ES-I3 (cell line): ENCODE results near the gene LCE2C.
"Not testable (repeated sequence)": the region's sequence is repeated elsewhere in the genome, so short reads cannot be mapped to it uniquely, and the experiment has no call there.

Experiments
- H3K36me3 ChIP-seq: 2 replicates; pipeline ENCODE4 v1.6.1; 2013; ENCODE audit warnings: mild to moderate bottlenecking, low read length, control low read depth, moderate library complexity; ENCODE audit not compliant: insufficient read depth
- H3K4me1 ChIP-seq: 2 replicates; pipeline ENCODE4 v1.6.1; 2013; ENCODE audit warnings: mild to moderate bottlenecking, control low read depth, low read length; ENCODE audit not compliant: insufficient read depth
- H3K9ac ChIP-seq: 2 replicates; pipeline ENCODE4 v1.6.1; 2013; ENCODE audit warnings: low read depth, mild to moderate bottlenecking, low read length, moderate library complexity
- H3K9me3 ChIP-seq: 2 replicates; pipeline ENCODE4 v1.6.1; 2013; ENCODE audit warnings: mild to moderate bottlenecking, low read length, moderate library complexity; ENCODE audit not compliant: control insufficient read depth, insufficient read depth

The LCE2C gene

DNA sequence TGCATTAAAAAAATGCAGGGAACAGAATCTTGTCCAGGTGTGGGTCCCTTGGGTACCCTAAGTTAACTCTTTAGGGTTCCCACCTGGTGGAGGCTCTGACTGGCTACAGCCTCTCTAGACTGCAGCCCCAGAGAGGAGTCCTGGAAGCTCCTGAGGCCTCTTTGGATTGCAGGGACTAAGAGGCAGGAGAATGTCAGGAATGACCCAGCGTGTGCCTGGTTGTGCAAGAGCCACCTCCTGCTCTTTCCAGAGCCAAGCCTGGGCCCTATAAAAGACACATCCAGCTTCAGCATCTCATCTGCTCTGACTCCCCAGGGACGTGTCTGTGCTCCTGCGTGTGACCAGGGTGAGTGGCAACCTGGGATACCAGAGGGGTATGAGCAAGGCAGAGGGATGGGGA is at the start of gene LCE2C:
LCE2C (plus strand) TSS at position 297 of the 400 bp plus-strand sequence. CDS start 737 bp downstream, outside the sequence.
- not testable (repeated sequence) for H3K4me1 ChIP-seq, H3K9ac ChIP-seq, H3K9me3 ChIP-seq, H3K36me3 ChIP-seq

GRCh38 chr1:152626744-152627143 is 48.3 kb upstream of the LCE2C start:
- no peaks in the 10 kb centered on the region; the same call in 1 of the 2 replicates for H3K9me3 ChIP-seq
- peaks cover 5% of the 10 kb centered on the region; the same call in 1 of the 2 replicates for H3K4me1 ChIP-seq
- no peak overlapping the region for H3K9ac ChIP-seq
- H3K36me3 ChIP-seq: no peaks in the 10 kb centered on the region

DNA sequence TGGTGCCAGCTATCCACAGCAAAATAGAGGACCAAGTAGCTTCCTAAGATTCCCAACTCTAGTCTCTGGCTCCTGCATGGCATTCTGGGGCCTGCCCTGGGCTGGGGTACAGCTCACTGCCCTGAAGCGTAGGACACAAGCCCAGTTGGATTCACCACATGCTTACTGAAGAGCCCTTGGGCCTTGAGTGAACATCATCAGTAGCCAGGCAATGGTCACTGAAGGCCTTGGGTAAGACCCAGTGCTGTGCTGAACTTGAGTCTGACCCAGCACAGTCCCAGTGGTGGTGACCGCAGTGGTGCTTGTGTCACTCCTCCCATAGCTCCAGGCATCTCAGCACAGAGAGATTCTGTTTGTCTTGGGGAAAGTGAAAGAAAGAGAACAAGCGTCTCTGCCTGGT is 44.5 kb upstream of the LCE2C start:
- no peak overlapping the region for H3K9ac ChIP-seq
- no peaks in the 10 kb centered on the region for H3K36me3 ChIP-seq
- no peaks in the 10 kb centered on the region for H3K4me1 ChIP-seq
- H3K9me3 ChIP-seq: no peaks in the 10 kb centered on the region; the same call in 1 of the 2 replicates

DNA sequence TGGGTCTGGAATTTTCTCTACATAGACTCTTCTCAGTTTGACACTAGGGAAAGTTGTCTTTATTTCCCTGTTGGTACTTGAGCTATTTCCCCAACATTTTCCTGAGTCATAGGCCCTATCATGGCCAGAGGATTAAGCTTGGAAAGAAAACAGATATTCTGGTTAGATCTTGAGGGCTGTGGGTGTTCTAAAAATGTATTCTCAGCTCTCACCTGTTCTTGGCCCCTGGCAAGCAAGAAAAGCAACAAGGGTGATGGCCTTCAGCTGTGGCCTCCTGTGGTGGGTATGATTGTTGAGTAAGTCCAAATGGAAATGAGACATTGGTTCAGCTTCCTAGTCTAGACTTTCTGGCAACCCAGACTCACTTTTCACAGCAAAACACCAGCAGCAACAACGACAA is 34.7 kb upstream of the LCE2C start:
- no peaks in the 10 kb centered on the region for H3K9me3 ChIP-seq
- H3K4me1 ChIP-seq: no peaks in the 10 kb centered on the region
- no peaks in the 10 kb centered on the region for H3K36me3 ChIP-seq
- H3K9ac ChIP-seq: no peak overlapping the region; the same call in 1 of the 2 replicates

DNA sequence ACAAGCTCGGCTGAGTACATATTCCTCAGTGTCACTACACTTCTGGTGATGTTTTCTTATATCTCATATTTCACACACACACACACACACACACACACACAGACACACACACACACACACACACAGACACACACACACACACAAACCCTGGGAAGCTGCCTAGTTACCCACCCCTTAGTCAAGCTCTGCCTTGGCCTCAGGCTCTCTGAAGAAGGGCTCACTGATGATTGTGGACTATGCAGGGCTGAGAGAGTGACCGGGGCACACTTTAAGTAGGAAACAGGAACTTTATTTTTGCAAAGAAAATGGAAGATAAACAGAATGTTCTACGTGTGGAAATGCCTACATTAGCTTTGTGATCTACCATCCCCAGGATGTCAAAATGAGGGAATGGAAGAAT is 31.1 kb upstream of the LCE2C start:
- Histone ChIP-seq H3K9ac (no peak overlapping the region), H3K9me3 (no peaks in the 10 kb centered on the region), H3K36me3 (no peaks in the 10 kb centered on the region), H3K4me1 (no peaks in the 10 kb centered on the region)

DNA sequence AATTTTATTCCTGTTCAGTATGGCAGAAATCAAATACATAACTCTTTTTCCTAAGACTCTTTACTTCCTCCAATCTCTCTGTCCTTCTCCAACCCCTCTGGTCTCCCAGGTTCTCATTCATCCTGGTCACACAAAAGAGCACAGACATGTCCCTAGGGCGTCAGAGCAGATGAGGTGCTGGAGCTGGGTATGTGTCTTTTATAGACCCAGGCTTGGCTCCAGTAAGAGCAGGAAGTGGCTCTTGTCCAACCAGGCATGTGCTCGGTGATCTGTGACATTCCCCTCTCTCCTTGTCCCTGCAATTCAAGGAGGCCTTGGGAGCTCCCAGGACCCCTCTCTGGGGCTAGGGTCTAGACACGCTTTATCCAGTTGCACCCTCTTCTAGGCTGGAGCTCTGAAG is 29.9 kb upstream of the LCE2C start:
- Histone ChIP-seq H3K36me3 (no peaks in the 10 kb centered on the region), H3K9me3 (no peaks in the 10 kb centered on the region), H3K9ac (no peak overlapping the region), H3K4me1 (no peaks in the 10 kb centered on the region)

DNA sequence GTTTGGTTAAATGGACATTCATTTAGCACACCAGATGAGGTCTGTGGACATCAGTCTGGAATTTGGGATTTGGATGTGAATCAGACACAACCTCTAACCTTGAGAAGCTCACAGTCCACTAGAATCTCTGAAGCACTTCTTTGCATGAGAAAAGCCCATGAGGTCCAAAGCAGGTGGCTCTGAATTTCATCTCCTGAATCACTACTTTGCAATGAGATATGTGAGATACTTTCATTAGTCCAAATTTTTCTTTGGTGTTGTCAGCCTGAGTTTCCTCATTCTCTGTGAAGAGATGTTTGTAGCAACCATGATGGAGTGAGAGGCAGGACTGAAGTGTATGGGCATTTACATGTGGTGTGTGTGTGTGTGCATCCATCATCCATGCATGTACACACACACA is 28.4 kb upstream of the LCE2C start:
- H3K9ac ChIP-seq: no peak overlapping the region
- no peaks in the 10 kb centered on the region for H3K4me1 ChIP-seq
- no peaks in the 10 kb centered on the region for H3K36me3 ChIP-seq
- no peaks in the 10 kb centered on the region for H3K9me3 ChIP-seq

DNA sequence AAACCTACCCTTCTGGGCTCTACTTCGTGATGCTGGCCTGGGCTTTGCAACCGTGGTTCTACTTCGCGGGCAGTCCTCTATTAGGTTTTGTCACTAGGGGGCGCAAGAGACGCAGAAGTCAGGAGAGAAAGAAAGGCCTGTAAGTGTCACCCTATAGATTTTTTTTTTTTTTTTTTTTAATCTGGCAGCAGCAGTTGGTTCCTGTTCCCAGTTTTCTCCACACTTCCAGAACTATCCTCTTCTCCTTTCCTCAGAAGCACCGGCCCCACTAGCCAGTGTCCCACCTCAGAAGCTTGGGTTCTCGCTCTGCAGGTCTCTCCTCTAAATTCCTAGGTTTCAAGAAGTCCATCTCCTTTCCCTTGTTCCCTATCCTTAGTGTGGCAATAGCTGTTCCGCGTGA is 21.0 kb upstream of the LCE2C start:
- Histone ChIP-seq H3K36me3 (no peaks in the 10 kb centered on the region), H3K9ac (no peak overlapping the region), H3K9me3 (no peaks in the 10 kb centered on the region), H3K4me1 (no peaks in the 10 kb centered on the region)

DNA sequence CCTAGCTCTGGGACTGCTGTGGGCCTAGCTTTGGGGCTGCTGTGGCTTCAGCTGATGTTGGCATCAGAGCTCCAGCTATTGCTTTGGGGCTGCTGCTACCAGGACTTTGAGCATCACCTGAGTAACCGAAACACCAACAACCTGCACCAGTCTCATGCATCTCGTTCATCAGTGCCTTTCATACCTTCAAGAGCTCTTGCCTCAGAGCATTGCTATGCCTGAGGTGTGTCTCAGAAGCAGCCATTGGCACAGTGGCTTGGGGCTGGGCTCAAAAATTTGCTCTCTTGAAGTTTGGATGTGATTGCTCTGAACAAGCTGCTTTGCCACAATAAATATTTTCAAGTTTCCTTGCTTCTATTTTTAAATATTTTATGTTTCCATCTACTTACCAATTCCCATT is 18.6 kb upstream of the LCE2C start:
- H3K36me3 ChIP-seq: no peaks in the 10 kb centered on the region
- no peaks in the 10 kb centered on the region for H3K4me1 ChIP-seq
- no peak overlapping the region for H3K9ac ChIP-seq
- no peaks in the 10 kb centered on the region for H3K9me3 ChIP-seq

GRCh38 chr1:152657677-152658076 is 17.4 kb upstream of the LCE2C start:
- no peaks in the 10 kb centered on the region for H3K36me3 ChIP-seq
- H3K9me3 ChIP-seq: no peaks in the 10 kb centered on the region
- no peak overlapping the region for H3K9ac ChIP-seq
- H3K4me1 ChIP-seq: no peaks in the 10 kb centered on the region

GRCh38 chr1:152658649-152659048 is 16.4 kb upstream of the LCE2C start:
- no peaks in the 10 kb centered on the region for H3K4me1 ChIP-seq
- no peak overlapping the region for H3K9ac ChIP-seq
- H3K36me3 ChIP-seq: no peaks in the 10 kb centered on the region
- no peaks in the 10 kb centered on the region for H3K9me3 ChIP-seq

DNA sequence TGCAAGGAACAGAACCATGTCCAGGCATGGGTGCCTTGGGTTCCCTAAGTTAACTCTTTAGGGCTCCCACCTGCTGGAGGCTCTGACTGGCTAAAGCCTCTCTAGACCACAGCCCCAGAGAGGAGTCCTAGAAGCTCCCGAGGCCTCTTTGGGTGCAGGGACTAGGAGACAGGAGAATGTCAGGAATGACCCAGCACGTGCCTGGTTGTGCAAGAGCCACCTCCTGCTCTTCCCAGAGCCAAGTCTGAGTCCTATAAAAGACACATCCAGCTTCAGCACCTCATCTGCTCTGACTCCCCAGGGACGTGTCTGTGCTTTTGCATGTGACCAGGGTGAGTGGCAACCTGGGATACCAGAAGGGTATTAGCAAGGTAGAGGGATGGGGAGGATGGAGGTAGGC is 12.0 kb upstream of the LCE2C start, which contains the start of gene LCE2D:
LCE2D (plus strand) TSS at position 283 of the 400 bp plus-strand sequence. CDS start 726 bp downstream, outside the sequence.
- Histone ChIP-seq H3K9me3 (no peaks in the 10 kb centered on the region), H3K9ac (no peak within 1 kb of the TSS), H3K4me1 (no peaks in the 10 kb centered on the region), H3K36me3 (no peaks in the 10 kb centered on the region)

DNA sequence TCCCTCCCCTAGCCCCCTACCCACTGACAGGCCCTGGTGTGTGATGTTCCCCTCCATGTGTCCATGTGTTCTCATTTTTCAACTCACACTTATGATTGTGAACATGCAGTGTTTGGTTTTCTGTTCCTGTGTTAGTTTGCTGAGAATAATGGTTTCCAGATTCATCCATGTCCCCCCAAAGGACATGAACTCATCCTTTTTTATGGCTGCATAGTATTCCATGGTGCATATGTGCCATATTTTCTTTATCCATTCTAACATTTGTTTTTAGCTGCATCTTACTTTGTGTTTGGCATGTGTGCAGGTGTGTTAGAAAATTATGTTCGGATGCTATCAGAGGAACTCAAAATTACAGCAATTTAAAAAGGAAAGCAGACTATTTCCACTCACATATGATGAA is 8.9 kb upstream of the LCE2C start:
- not testable (repeated sequence) for H3K4me1 ChIP-seq, H3K9me3 ChIP-seq, H3K36me3 ChIP-seq, H3K9ac ChIP-seq

GRCh38 chr1:152667648-152668047 is 7.4 kb upstream of the LCE2C start:
- no peaks in the 10 kb centered on the region for H3K9me3 ChIP-seq
- H3K36me3 ChIP-seq: no peaks in the 10 kb centered on the region
- no peaks in the 10 kb centered on the region for H3K4me1 ChIP-seq
- H3K9ac ChIP-seq: no peak overlapping the region

- no peaks in the 10 kb centered on the region for H3K9me3 ChIP-seq
Observed at GRCh38 chr1:152673016-152673415, 2.1 kb upstream of the LCE2C start.

DNA sequence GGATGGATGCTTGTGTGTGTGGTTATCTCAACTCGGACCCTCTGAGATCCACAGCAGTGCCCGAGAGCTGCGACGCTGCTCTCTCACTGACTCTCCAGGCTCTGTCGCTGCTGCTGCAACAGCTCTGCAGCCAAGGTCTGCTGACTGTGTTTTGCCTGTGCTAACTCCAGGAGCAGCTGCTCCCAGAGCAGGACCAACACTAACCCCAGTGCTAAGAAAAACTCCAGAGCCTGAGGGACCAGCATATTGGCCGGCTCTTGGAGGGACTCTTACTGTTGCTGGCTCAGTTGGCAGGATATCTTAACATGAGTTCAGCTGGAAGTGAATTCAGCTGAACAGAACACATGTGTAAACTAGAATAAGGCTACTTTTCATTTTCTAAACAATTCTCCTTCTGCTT is 4.4 kb downstream of the LCE2C start:
- H3K4me1 ChIP-seq: no peaks in the 10 kb centered on the region
- H3K9me3 ChIP-seq: no peaks in the 10 kb centered on the region
- H3K36me3 ChIP-seq: no peaks in the 10 kb centered on the region
- no peak overlapping the region for H3K9ac ChIP-seq

More at GRCh38 chr1:152673016-152673415, 2.1 kb upstream of the LCE2C start:
- Histone ChIP-seq H3K4me1 (no peaks in the 10 kb centered on the region), H3K9ac (no peak overlapping the region), H3K36me3 (no peaks in the 10 kb centered on the region)
